IPS-18c (cell line): Measurements from ENCODE around the gene TMEM44.

ENCODE experiments used
- H3K4me3 ChIP-seq: 2 replicates; pipeline ENCODE4 v1.7.0; 2013; ENCODE audit warnings: low read depth, mild to moderate bottlenecking, low read length, moderate library complexity; ENCODE audit not compliant: insufficient read depth
- H3K9me3 ChIP-seq: one replicate; pipeline ENCODE4 v1.6.1; 2013; ENCODE audit warnings: mild to moderate bottlenecking, low read length, moderate library complexity; ENCODE audit not compliant: control insufficient read depth, insufficient read depth

Gene TMEM44

DNA sequence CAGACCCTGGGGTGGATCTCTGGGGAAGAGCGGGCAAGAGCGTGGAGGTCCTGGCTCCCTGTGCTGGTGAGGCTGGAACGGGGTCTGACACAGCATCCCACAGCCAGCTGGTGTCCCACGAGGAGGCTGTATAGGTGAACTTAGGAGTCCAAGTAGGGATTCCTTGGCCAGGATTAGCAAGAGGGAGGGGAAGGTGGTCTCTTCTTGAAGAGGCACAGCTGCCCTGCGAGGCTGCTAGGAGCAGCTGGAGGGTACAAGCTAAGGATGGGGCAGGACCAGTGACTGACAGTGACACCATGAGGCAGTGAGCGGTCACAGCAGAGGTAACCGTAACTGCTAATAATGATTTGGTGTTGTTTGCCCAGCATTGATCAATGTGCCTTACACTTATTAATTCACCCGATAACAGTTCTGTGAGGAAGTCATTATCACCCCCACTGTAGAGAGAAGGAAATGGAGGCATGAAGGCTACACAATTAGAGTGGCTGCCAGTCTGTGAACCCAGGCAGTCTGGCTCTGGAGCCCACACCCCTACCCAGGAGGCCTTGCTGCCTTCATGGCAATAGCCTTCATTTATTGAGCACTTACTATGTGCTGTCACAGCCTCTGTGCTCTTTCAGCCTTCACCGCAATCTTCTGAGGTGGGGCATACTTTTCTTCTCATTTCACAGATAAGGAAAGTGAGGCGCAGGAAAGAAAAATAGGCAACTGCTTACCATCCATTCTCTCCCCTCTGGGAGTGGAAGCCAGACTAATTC lies 59.4 kb downstream of the TMEM44 start:
- Histone ChIP-seq H3K4me3 (no peak overlapping the region), H3K9me3 (no peaks in the 10 kb centered on the region)

DNA sequence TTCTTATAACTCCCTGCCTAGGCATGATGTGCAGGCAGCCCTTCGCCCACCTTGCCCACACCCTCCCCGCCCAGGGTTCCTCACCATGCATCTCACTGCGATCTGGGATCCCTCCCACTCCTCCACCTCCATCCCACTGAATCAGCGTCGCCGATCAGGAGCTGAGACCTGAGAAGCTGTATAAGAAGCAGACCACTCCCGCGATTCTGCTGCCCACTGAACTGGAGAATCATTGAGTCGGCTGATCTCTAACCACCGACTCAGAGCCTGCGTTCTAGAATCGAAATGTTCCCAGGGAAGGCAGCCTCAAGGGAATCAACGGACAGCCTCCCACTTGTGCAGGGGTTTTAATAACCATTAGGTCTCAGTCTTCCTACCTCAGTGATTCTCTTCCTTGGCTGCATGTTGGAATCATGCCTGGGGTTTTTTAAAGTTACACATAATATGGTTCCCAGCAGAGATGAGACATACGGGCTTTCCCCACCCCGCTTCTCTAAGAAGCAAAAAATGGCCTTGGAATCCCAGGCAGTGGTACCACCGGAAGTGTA lies 60.2 kb downstream of the TMEM44 start:
- no peak overlapping the region for H3K4me3 ChIP-seq

DNA sequence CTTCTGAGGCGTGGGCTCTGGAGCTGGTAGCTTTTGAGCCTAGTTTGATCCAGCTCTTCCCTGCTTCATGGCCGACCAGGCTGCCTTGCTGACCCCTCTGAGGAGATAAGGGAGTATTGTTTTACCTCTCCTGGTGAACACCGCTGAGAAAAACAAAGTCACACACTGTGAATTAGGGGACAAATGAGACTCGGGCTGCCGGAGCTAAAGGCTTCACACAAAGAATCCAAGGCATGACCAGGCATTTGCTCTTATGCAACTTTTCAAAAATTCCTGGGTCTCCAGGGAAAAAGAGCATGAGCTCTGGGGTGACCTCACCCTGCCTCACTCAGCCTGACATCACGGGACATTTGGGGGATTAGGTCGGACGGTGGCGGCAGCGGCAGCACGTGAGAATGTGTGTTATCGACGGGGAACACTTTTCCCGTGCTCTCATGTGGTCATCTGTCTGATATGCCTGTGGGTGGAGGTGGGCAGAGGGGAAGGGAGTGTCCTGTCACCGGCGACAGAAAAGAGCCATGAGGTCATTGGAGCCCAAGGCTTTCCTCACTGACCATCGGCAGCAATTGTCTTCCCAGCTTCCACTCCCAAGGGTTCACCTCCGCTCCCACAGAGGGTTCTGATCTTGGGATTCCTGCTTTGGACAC lies 61.0 kb downstream of the TMEM44 start:
- H3K4me3 ChIP-seq, result no peak overlapping the region
- no peaks in the 10 kb centered on the region for H3K9me3 ChIP-seq

More for the DNA sequence above, 60.2 kb downstream of the TMEM44 start:
- H3K9me3 ChIP-seq, result no peaks in the 10 kb centered on the region

GRCh38 chr3:194571491-194572142 lies 61.6 kb downstream of the TMEM44 start:
- H3K4me3 ChIP-seq, result no peak overlapping the region
- H3K9me3 ChIP-seq, result no peaks in the 10 kb centered on the region

DNA sequence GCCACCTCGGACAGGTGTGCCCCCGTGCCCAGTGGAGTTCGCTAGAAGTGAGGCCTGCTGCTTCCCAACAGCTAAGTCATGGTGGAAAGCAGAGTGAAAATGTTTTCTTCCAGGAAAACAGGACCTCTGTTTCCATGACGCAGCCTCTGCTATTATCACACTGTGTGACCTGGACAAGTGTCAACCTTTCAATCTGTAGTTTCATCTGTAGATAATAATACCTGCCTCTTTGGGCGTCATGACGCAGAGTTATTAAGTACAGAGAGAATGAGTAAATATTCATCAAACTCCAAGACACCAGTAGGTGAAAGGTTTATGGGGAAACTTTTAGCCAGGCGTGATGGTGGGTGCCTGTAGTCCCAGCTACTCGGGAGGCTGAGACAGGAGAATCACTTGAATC lies 62.3 kb downstream of the TMEM44 start:
- Histone ChIP-seq H3K4me3 (no peak overlapping the region), H3K9me3 (no peaks in the 10 kb centered on the region)

DNA sequence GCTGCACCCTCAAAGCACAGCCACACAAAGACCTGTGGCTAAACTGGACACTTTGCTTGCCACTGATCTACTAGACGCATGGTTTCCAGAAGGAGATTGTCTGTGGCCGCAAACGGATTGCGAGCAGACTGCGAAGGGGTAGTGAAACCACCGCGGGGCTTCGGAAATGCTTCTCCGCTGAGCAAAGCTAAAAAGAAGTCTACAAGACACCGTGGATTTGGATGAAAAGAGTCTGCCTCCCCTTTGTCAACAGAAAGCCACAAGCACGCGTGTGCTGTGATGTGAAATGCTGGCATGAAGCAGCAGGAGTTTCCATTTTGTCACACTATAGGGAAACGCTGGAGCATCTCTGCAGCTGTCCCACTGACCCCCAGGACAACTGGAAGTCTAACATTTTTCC lies 63.0 kb downstream of the TMEM44 start:
- Histone ChIP-seq H3K9me3 (no peaks in the 10 kb centered on the region), H3K4me3 (no peak overlapping the region)

- no peak overlapping the region for H3K4me3 ChIP-seq
- H3K9me3 ChIP-seq, result no peaks in the 10 kb centered on the region
These were observed 64.0 kb downstream of the TMEM44 start for GRCh38 chr3:194569252-194569651.

DNA sequence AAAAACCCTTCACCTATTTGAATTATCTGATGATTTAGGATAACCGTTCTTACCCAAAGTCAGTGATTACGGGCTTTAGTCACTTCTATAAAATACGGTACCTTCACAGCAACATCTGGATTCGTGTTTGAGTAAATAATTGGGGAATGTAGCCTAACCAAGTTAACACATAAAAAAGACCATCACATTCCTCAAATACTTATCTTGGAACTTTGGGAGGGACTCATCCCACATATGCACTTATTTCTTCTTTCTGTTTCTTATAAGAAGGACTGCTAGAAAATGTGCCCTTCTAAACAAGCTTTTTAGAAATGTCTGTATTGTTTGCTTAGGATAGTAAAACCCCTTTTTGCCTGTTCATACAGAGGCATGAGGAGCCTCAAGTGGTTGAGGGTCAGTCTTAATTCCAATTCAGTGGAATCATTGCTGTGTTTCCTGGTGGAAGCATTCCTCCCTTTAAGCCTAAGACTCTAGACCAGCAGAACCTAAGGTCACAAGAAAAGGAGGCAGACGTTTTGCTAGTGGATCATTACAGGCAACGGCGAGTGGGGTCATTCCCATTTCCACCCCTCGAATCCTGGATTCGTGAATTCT lies 67.5 kb downstream of the TMEM44 start:
- Histone ChIP-seq H3K4me3 (no peak overlapping the region), H3K9me3 (no peaks in the 10 kb centered on the region)

- H3K9me3 ChIP-seq, result no peaks in the 10 kb centered on the region
- H3K4me3 ChIP-seq, result no peak overlapping the region
These were observed 70.2 kb downstream of the TMEM44 start for GRCh38 chr3:194562986-194563385.

DNA sequence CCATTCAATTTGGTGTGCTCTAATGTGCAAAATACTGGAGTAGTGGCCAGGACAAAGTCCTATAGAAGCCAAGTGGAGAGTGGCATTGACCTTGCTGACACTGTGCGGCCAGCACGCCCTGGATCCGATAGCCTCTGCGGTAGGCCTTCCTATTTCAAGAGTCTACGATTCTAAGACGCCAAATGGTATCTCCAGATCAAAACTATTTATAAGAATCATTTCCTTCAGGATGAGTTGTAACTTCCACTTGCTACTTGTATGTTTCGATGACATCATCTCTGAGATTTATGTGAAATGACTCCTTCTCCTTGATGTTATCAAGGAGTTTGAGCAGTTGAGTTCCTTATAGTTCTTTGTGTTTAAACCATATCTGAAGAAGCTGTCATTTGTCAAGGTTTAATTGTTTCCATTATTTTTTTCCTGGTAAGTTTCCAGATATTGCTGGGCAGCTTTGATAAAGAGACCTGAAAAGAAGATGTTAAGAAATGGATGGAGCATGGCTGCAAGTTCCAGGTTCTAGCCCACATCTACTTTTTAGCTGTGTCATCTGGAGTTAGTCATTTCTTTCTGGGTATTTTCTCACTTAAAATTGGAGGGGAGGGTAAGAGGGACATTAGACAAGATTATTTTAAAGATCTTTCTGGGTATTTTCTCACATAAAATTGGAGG lies 71.8 kb downstream of the TMEM44 start:
- Histone ChIP-seq H3K9me3 (no peaks in the 10 kb centered on the region), H3K4me3 (no peak overlapping the region)

- H3K9me3 ChIP-seq, result no peaks in the 10 kb centered on the region
- H3K4me3 ChIP-seq, result no peak overlapping the region
These were observed 73.2 kb downstream of the TMEM44 start for GRCh38 chr3:194560047-194560446.

- no peaks in the 10 kb centered on the region for H3K9me3 ChIP-seq
- no peak overlapping the region for H3K4me3 ChIP-seq
These were observed 73.7 kb downstream of the TMEM44 start for GRCh38 chr3:194559530-194559929.

- H3K9me3 ChIP-seq, result no peaks in the 10 kb centered on the region
- H3K4me3 ChIP-seq, result no peak overlapping the region
These were observed 76.8 kb downstream of the TMEM44 start for GRCh38 chr3:194556086-194557056.

DNA sequence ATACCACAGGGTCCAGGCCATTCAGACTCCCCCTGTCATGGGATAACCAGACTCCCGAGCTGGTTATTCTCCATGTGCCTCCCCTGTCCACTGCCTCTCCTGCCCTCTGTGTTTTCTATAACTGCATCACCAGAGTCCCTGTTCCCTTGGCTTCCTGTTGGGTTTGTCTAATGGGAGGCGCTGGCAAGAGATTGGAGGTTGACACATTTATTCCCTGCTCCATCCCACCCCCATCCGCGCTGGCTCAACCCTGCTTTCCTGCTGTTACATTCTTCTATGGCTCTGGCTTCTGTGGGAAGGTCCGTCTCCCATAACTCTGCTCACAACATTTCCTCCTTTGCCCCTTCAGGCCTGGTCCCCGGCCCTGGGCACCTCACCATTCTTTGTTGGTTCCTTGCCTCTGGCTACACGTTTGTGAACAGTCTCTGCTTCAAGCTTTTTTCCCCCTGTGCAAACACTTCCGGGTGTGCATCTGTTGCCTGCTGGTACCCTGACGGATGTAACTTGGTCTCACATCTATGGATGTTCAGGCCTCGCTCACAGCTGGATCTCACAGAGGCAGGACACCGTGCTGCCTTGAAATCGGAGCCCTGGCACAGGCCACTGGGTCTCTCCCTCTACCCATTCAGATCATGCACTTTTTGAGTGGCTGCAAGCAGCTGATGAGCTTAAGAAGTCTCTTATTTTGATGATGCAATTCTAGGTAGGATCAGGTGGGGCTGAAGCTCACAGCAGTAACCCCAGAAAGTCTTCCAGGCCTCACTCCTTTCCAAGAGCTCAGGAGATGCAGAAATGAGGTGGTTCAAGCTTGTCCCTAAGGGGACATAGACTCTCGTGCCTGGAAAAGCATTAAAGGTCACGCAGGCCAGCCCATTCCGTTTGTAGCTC lies 77.8 kb downstream of the TMEM44 start:
- no peak overlapping the region for H3K4me3 ChIP-seq

DNA sequence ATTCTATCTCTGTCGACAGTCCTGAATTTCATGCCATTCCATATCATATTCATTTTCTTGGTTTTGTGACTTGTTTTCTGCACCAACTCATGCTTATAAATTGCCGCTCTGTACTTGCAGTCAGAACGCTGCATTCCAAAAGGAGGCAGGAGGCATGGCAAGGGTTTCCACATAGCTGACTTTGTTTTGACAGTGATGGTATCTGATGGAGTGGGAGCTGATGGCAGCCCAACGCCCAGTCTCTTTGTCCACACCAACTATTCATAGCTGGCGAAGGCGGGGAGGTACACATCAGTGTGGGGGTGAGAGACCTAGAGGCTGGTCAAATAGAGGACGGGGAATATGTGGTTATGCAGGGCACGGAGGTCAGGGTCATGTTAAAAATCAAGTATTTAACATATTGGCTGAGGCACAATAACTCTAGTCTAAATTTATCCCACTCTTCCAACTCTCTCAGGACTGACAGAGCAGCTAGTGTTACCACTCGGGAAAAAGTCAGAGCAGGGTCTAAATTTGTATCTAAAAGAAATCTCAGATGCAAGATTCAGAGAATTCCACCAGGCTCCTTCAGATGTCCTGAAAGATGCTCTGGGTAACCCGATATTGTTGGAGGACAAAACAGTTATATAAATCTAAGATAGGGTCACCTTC lies 78.6 kb downstream of the TMEM44 start:
- Histone ChIP-seq H3K4me3 (no peak overlapping the region), H3K9me3 (no peaks in the 10 kb centered on the region)

More for the DNA sequence above, 77.8 kb downstream of the TMEM44 start:
- H3K9me3 ChIP-seq, result no peaks in the 10 kb centered on the region
